Measurements from ENCODE around the gene PNKD.

PNKD gene

GRCh38 chr2:218257390-218257981 is 12.8 kb upstream of the PNKD start:
- peak; percentile 87 to 96 (median 91) for DNase-seq

DNA sequence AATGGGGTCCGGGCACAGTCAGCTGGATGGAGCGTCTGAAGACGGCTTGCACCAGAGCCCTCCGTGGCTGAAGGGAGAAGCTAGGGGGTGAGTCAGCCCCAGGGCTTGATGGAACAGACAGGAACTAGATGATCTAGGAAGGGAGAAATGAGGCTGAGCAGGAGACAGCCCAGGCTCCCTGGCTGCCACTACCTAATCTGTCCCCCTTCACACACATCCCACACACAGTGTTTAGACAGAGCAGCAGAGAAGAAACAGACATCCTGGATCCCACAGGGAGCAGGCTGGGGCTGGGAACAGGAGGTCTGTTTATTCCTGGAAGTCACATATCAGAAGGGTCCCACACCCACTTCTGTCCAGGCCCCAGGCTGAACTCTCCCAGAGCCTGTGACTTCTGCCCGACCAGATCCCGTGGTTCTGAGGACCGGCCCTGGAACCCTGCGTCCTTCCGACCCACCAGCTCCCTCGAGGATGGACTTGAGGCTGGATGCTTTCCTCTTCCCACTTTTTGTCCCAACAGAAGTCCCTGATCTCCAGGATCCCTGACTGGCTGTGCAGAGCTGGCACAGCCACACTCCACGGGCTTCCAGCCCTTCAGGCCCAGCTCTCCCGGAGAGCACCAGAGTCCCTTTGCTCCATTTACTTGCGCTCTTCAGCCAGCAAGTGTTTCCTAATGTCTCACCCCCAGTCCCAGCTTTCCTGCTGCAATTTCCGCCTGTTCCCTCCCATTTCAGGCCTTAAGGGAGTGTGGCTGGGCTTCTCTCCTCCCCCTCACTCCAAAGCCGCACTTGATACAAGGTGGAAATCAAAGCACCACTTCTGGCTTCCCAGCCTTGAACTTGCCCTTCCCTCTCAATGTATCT is 11.0 kb upstream of the PNKD start:
- DNase-seq = peak; percentile 73 to 88 (median 86)

- DNase-seq = no peak
Measured at GRCh38 chr2:218260166-218260565, 10.2 kb upstream of the PNKD start.

- DNase-seq = peak in 2 of 4 experiments; percentile 42 to 45
Measured at GRCh38 chr2:218260742-218261422, 9.4 kb upstream of the PNKD start, which contains the start of gene GPBAR1. TSS of gene GPBAR1 (plus strand) at chr2:218261015. CDS start at chr2:218262725, 1,710 bp downstream.

GRCh38 chr2:218261423-218262236 is 8.7 kb upstream of the PNKD start:
- DNase-seq = peak; percentile 46 to 76 (median 60)

GRCh38 chr2:218262237-218262600 is 8.1 kb upstream of the PNKD start:
- no peak for DNase-seq

DNA sequence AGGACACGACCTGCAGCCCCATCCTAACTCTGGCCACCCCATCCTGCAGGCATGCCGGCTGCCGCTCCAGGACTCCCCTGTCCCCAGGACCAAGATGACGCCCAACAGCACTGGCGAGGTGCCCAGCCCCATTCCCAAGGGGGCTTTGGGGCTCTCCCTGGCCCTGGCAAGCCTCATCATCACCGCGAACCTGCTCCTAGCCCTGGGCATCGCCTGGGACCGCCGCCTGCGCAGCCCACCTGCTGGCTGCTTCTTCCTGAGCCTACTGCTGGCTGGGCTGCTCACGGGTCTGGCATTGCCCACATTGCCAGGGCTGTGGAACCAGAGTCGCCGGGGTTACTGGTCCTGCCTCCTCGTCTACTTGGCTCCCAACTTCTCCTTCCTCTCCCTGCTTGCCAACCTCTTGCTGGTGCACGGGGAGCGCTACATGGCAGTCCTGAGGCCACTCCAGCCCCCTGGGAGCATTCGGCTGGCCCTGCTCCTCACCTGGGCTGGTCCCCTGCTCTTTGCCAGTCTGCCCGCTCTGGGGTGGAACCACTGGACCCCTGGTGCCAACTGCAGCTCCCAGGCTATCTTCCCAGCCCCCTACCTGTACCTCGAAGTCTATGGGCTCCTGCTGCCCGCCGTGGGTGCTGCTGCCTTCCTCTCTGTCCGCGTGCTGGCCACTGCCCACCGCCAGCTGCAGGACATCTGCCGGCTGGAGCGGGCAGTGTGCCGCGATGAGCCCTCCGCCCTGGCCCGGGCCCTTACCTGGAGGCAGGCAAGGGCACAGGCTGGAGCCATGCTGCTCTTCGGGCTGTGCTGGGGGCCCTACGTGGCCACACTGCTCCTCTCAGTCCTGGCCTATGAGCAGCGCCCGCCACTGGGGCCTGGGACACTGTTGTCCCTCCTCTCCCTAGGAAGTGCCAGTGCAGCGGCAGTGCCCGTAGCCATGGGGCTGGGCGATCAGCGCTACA is 7.4 kb upstream of the PNKD start:
- DNase-seq = no peak

DNA sequence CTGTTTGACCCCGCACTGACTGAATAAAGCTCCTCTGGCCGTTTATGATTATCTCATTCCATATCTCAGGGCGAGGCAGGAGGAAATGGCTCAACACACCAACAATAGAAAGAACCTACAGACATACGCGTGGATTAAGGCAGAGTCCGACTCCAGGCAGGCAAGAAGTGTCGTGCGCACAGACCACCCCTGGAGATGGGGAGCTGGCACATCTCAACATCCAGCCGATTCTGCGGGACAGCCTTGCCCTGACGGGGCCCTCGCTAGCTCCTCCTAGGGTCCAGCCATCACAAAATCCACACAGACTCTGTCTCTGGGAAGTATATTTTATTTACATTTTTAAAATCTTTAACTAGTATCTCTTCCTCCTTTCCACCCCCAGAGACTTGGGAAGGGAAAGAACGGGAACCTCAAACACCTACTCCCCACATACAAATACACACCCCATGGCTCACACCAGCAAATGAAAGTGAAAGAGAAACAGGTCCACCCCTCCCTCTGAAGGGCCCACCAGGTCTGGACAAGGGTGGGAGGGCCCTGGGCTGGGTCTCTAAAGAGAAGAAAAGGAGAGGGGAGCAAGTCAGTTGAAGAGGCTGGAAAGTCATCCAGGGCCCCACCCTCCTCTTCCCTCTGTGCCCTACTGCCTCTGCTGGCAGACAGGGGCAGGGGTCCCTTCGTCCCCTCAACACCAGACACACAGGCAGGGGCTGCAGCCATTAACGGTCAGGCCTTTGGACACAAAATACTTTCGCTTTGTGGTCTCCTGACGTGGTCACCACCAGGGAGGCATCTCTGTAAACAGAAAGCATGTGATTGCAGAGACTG is 6.3 kb upstream of the PNKD start:
- DNase-seq = peak in 3 of 4 experiments; percentile 48 to 55 (median 54)

GRCh38 chr2:218264773-218265561 is 5.4 kb upstream of the PNKD start:
- DNase-seq = no peak

DNA sequence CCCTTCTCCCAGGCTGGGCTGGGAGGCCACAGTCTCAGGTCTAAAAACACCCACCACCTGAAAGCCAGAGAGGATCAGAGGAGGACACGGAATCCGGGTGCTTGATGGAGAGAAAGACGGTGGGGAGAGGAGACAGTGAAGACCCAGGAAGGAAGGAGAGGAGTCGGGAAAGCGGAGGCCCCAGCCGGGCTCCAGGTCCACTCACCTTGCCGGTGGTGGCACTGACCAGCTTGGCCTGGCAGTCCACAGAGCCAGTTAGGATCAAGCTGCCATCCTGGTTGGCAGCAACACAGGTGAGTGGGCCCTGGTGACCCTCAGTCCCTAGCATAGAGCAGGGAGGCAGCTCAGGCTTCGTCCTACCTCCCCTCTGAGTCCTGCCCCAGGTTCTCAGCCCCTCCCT is 4.7 kb upstream of the PNKD start:
- no peak for DNase-seq

GRCh38 chr2:218266316-218266979 is 3.9 kb upstream of the PNKD start:
- DNase-seq = no peak

GRCh38 chr2:218267259-218267658 is 3.1 kb upstream of the PNKD start:
- DNase-seq = no peak

DNA sequence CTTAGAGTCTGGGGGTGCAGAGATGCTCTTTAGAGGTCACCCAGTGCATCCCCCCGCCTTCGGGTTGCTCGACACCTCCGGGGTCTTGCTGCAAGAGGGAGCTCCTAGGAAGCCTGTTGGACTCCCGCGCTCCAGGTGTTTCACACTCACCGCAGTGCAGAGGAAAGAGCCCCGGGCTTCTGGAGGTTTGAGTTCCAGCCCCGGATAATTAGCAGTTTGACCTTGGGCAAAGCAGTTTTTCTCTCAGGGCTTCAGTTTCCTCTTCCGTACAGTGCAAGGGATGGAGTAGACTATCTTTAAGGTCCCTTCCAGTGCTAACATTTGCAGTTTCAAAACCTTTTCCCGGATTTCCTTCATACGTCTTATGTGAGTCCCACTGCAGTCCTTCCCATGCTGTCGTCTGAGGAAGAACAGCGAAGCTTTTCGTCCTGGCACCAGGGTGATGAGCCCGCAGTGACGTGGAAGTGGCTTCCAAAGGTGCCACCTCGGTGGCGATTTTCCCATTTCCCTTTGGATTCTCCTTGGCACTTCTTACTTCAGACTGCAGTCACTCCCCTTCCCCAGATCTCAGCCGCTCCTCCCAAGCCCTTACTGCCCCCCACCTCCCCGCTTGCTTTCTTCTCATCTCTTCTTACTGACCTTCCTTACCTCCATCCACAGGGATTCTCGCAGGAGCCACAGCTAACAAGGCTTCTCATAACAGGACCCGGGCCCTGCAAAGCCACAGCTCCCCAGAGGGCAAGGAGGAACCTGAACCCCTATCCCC is 585 bp downstream of the PNKD start:
- peak in 3 of 4 experiments; percentile 29 to 45 (median 45) for DNase-seq

DNA sequence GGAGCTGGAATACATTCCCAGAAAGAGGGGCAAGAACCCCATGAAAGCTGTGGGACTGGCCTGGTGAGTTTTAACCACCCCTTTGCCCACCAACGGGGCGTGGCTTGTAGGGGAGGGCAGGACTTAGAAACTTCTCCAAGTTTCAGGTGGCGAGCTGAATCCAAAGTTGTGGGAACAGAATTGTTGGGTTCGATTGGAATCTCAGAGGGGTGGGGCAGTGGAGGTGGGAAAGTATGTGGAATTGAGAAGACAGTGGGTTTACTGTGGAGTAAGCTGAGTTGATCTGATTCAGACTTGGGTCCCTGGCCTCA is 1.1 kb downstream of the PNKD start:
- no peak for DNase-seq

GRCh38 chr2:218271865-218272530 is 1.7 kb downstream of the PNKD start:
- DNase-seq = no peak

GRCh38 chr2:218272531-218273212 is 2.4 kb downstream of the PNKD start:
- peak; percentile 85 to 90 (median 88) for DNase-seq

Data from suppressor macrophage (primary cell).